GM23248 (cell line): ENCODE measurements around the gene GAP43. TPM values are rescaled to one million over a fixed set of nuclear protein-coding genes. Genes with fewer than 3 reads are reported as not detected.
A peak's percentile ranks its signal among the peaks of the same experiment; 100 is the strongest.
"Not testable (repeated sequence)": the region's sequence is repeated elsewhere in the genome, so short reads cannot be mapped to it uniquely, and the experiment has no call there.

ENCODE experiments used
- DNase-seq: peaks from one replicate; pipeline ENCODE4 v3.0.0-alpha.2; 2015
- H2AFZ ChIP-seq: fragments of 200-600 bp; sonication (generic); 2 replicates; pipeline ENCODE4 v1.6.1; 2016; ENCODE audit warnings: antibody characterized with exemption
- H3F3A ChIP-seq: fragments of 200-600 bp; sonication (generic); 2 replicates; pipeline ENCODE4 v1.6.1; 2016; ENCODE audit warnings: mild to moderate bottlenecking, antibody characterized with exemption, mixed run types; ENCODE audit not compliant: insufficient read depth
- H3K27ac ChIP-seq: fragments of 200-600 bp; sonication (generic); 2 replicates; pipeline ENCODE4 v1.5.1; 2016; ENCODE audit warnings: mild to moderate bottlenecking
- H3K27me3 ChIP-seq: fragments of 200-600 bp; sonication (generic); replicated peaks from 2 replicates; pipeline ENCODE4 v1.6.1; 2016; ENCODE audit warnings: mild to moderate bottlenecking; ENCODE audit not compliant: insufficient read depth
- H3K36me3 ChIP-seq: fragments of 200-600 bp; sonication (generic); 2 replicates; pipeline ENCODE4 v1.6.1; 2016; ENCODE audit warnings: low read depth, mild to moderate bottlenecking
- H3K4me1 ChIP-seq: fragments of 200-600 bp; sonication (generic); 2 replicates; pipeline ENCODE4 v1.6.1; 2016; ENCODE audit warnings: mild to moderate bottlenecking; ENCODE audit not compliant: insufficient read depth
- H3K4me2 ChIP-seq: fragments of 200-600 bp; sonication (generic); one replicate; pipeline ENCODE4 v1.6.1; 2016; ENCODE audit warnings: mild to moderate bottlenecking; ENCODE audit not compliant: unreplicated experiment
- H3K4me3 ChIP-seq: fragments of 200-600 bp; sonication (generic); 2 replicates; pipeline ENCODE4 v1.5.1; 2016; ENCODE audit warnings: mild to moderate bottlenecking
- H3K79me2 ChIP-seq: fragments of 200-600 bp; sonication (generic); 2 replicates; pipeline ENCODE4 v1.6.1; 2016; ENCODE audit warnings: mild to moderate bottlenecking; ENCODE audit not compliant: insufficient read depth
- H3K9ac ChIP-seq: fragments of 200-600 bp; sonication (generic); 2 replicates; pipeline ENCODE4 v1.6.1; 2016; ENCODE audit warnings: mild to moderate bottlenecking
- H3K9me2 ChIP-seq: fragments of 200-600 bp; sonication (generic); 2 replicates; pipeline ENCODE4 v1.6.1; 2016; ENCODE audit warnings: mixed run types, mild to moderate bottlenecking, moderate library complexity; ENCODE audit not compliant: insufficient read depth
- H3K9me3 ChIP-seq: fragments of 200-600 bp; sonication (generic); one replicate; pipeline ENCODE4 v1.6.1; 2017; ENCODE audit warnings: low read depth
- H4K20me1 ChIP-seq: fragments of 200-600 bp; sonication (generic); 2 replicates; pipeline ENCODE4 v1.6.0; 2016; ENCODE audit not compliant: insufficient read depth
- EZH2 ChIP-seq: fragments of 200-600 bp; sonication (generic); IDR thresholded peaks from 2 replicates; pipeline ENCODE4 v1.6.1; 2018; ENCODE audit warnings: antibody characterized with exemption, mild to moderate bottlenecking; ENCODE audit not compliant: insufficient read depth, poor library complexity, severe bottlenecking
- EZH2phosphoT487 ChIP-seq: fragments of 200-600 bp; sonication (generic); IDR thresholded peaks from 2 replicates; pipeline ENCODE4 v1.6.1; 2018; ENCODE audit warnings: antibody characterized with exemption, moderate library complexity, mild to moderate bottlenecking, low read depth; ENCODE audit not compliant: insufficient read depth
- WGBS, 2 experiments: methylation state at CpG; one replicate each; pipeline ENCODE4 v1.1.6; 2015 to 2017; ENCODE audit warnings: low lambda C conversion rate in 2 of 2, low coverage in 1 of 2; ENCODE audit errors: missing lambda C conversion rate in 2 of 2; 5-methylcytosine and 5-hydroxymethylcytosine counted together
- in situ Hi-C: fragments of 300-500 bp; cut with MboI; formaldehyde crosslinking; loops from 2 replicates; pipeline ENCODE4 v1.15.0; 2020
- polyA plus RNA-seq: library from polyadenylated mRNA; unstranded; fragments of >200 nt; fragmentation: Nextera tagmentation; extraction: Ambion mirVana; gene quantifications from 2 replicates; pipeline ENCODE4 v1.2.1, GENCODE V29; 2016
- total RNA-seq: library from RNA; depleted of rRNA; stranded (reverse); fragments of >200 nt; shearing (Covaris generic); gene quantifications from 2 replicates; pipeline ENCODE4 v1.2.3, GENCODE V29; 2014

Gene GAP43
- total and polyA plus RNA-seq, 2 experiments from 2014 or later = 0.54 to 1.8 TPM

DNA sequence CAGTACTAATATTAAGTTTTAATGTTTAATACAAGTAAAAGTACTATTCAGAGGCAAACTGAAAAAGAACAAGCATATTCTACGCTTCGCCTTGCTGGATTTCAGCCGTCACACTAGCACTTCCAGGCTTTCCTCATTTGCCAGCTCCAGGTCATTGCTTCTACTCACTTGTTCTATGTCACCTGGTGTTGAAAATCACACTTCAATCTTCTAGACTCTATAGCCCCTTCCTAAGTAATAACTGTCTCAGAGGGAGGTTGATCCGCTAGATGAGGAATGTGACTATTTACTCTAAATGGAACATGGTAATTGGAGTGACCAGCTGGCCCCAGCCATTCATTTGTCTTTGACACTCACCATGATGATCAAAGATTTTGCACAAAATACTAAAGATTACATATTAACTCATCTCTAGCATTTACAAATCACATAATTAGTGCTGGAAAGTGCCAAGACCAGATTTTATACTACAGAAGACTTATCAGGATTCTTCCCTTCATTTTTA, 92.0 kb downstream of the GAP43 start:
- Histone ChIP-seq H4K20me1 (no peaks in the 10 kb centered on the region), H3K27ac (no peak overlapping the region), H3K9me2 (no peaks in the 10 kb centered on the region), H3K36me3 (no peaks in the 10 kb centered on the region), H3K4me1 (peaks cover 26% of the 10 kb centered on the region), H3K9me3 (no peaks in the 10 kb centered on the region), H3K4me3 (no peak overlapping the region), H2AFZ (no peak overlapping the region), H3K79me2 (no peaks in the 10 kb centered on the region), H3K27me3 (no peaks in the 10 kb centered on the region), H3F3A (peaks cover 8% of the 10 kb centered on the region; the same call in 1 of the 2 replicates), H3K4me2 (no peak overlapping the region), H3K9ac (no peak overlapping the region)
- WGBS, 2 experiments = 79 to 88% methylated on average over 4 of the region's 4 CpGs
- in situ Hi-C loops = no loop called here
- no peak for DNase-seq
- TF ChIP-seq EZH2phosphoT487 (no peak), EZH2 (no peak)

- Histone ChIP-seq H3K36me3 (no peaks in the 10 kb centered on the region), H3F3A (no peaks in the 10 kb centered on the region), H3K9me3 (no peaks in the 10 kb centered on the region), H3K4me3 (no peak overlapping the region), H3K4me2 (no peak overlapping the region), H2AFZ (no peak overlapping the region), H3K27me3 (no peaks in the 10 kb centered on the region), H3K9me2 (no peaks in the 10 kb centered on the region), H4K20me1 (no peaks in the 10 kb centered on the region), H3K27ac (no peak overlapping the region), H3K4me1 (no peaks in the 10 kb centered on the region), H3K9ac (no peak overlapping the region), H3K79me2 (no peaks in the 10 kb centered on the region)
- 52 to 61% methylated on average over 4 of the region's 4 CpGs for WGBS, 2 experiments
- TF ChIP-seq EZH2 (no peak), EZH2phosphoT487 (no peak)
- in situ Hi-C loops = no loop called here
- DNase-seq = peak; percentile 3
These were observed 97.7 kb downstream of the GAP43 start for GRCh38 chr3:115720983-115721382.

GRCh38 chr3:115725800-115726199, 102.5 kb downstream of the GAP43 start:
- H3K4me2 ChIP-seq = no peak overlapping the region
- no peaks in the 10 kb centered on the region for H4K20me1 ChIP-seq
- in situ Hi-C loops = no loop called here
- no peak overlapping the region for H3K27ac ChIP-seq
- no peaks in the 10 kb centered on the region for H3K9me2 ChIP-seq
- no peak for TF ChIP-seq EZH2phosphoT487
- TF ChIP-seq EZH2 = no peak
- H3K36me3 ChIP-seq = no peaks in the 10 kb centered on the region
- no peak overlapping the region for H3K9ac ChIP-seq
- no peak overlapping the region for H3K4me3 ChIP-seq
- H3K79me2 ChIP-seq = no peaks in the 10 kb centered on the region
- no peaks in the 10 kb centered on the region for H3K27me3 ChIP-seq
- no peaks in the 10 kb centered on the region for H3K9me3 ChIP-seq
- DNase-seq = no peak
- no peak overlapping the region for H2AFZ ChIP-seq
- H3K4me1 ChIP-seq = no peaks in the 10 kb centered on the region
- no peaks in the 10 kb centered on the region for H3F3A ChIP-seq
- 81 to 88% methylated on average over 3 of the region's 3 CpGs for WGBS, 2 experiments

- H3K79me2 ChIP-seq = no peaks in the 10 kb centered on the region
- no peak overlapping the region for H3K4me3 ChIP-seq
- H4K20me1 ChIP-seq = no peaks in the 10 kb centered on the region
- H3K9me3 ChIP-seq = no peaks in the 10 kb centered on the region
- H3K27me3 ChIP-seq = no peaks in the 10 kb centered on the region
- H3K9ac ChIP-seq = no peak overlapping the region
- H2AFZ ChIP-seq = no peak overlapping the region
- no peaks in the 10 kb centered on the region for H3K9me2 ChIP-seq
- H3K4me2 ChIP-seq = no peak overlapping the region
- no peak for DNase-seq
- TF ChIP-seq EZH2phosphoT487 (no peak), EZH2 (no peak)
- no peaks in the 10 kb centered on the region for H3F3A ChIP-seq
- no peak overlapping the region for H3K27ac ChIP-seq
- H3K36me3 ChIP-seq = no peaks in the 10 kb centered on the region
- no peaks in the 10 kb centered on the region for H3K4me1 ChIP-seq
- WGBS, 2 experiments = 49 to 58% methylated on average over 1 of the region's 1 CpG
- in situ Hi-C loops = no loop called here
These were observed 103.8 kb downstream of the GAP43 start for GRCh38 chr3:115727135-115727534.

- no peak overlapping the region for H2AFZ ChIP-seq
- in situ Hi-C loops = no loop called here
- no peak overlapping the region for H3K27ac ChIP-seq
- H3K9ac ChIP-seq = no peak overlapping the region
- H3K4me3 ChIP-seq = no peak overlapping the region
- H4K20me1 ChIP-seq = no peaks in the 10 kb centered on the region
- H3K36me3 ChIP-seq = no peaks in the 10 kb centered on the region
- no peaks in the 10 kb centered on the region for H3K9me3 ChIP-seq
- H3K4me2 ChIP-seq = no peak overlapping the region
- no peaks in the 10 kb centered on the region for H3K9me2 ChIP-seq
- no peaks in the 10 kb centered on the region for H3F3A ChIP-seq
- no peaks in the 10 kb centered on the region for H3K4me1 ChIP-seq
- no peak for DNase-seq
- no peaks in the 10 kb centered on the region for H3K27me3 ChIP-seq
- TF ChIP-seq EZH2 = no peak
- no peak for TF ChIP-seq EZH2phosphoT487
- H3K79me2 ChIP-seq = no peaks in the 10 kb centered on the region
These were observed 104.7 kb downstream of the GAP43 start for GRCh38 chr3:115728013-115728412.

DNA sequence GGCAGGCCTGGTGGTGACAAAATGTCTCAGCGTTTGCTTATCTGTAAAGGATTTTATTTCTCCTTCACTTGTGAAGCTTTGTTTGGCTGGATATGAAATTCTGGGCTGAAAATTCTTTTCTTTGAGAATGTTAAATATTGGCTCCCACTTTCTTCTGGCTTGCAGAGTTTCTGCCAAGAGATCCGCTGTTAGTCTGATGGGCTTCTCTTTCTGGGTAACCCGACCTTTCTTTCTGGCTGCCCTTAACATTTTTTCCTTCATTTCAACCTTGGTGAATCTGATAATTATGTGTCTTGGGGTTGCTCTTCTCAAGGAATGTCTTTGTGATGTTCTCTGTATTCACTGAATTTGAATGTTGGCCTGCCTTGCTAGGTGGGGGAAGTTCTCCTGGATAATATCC, 113.0 kb downstream of the GAP43 start:
- H3K79me2 ChIP-seq, H3K27ac ChIP-seq, H3K9me3 ChIP-seq, H4K20me1 ChIP-seq, H3K9me2 ChIP-seq, H3K9ac ChIP-seq, H3K4me3 ChIP-seq, H3K27me3 ChIP-seq, DNase-seq, H3K4me2 ChIP-seq, in situ Hi-C loops, H2AFZ ChIP-seq, H3K4me1 ChIP-seq, H3F3A ChIP-seq, H3K36me3 ChIP-seq: not testable (repeated sequence)
- WGBS, 2 experiments = 70 to 73% methylated on average over 3 of the region's 3 CpGs
